Activated T-helper 9 cell treated with anti-CD3 and anti-CD28 coated beads, Interleukin-2, amount 50 U/mL, for 16 hours (primary cell): ENCODE measurements around the gene PDCD6IP.
"Not testable (repeated sequence)": the region's sequence is repeated elsewhere in the genome, so short reads cannot be mapped to it uniquely, and the experiment has no call there.

Source experiments
- DNase-seq: peaks from one replicate; pipeline ENCODE4 v3.0.0-alpha.2; 2020; ENCODE audit warnings: low read depth

Gene PDCD6IP

DNA sequence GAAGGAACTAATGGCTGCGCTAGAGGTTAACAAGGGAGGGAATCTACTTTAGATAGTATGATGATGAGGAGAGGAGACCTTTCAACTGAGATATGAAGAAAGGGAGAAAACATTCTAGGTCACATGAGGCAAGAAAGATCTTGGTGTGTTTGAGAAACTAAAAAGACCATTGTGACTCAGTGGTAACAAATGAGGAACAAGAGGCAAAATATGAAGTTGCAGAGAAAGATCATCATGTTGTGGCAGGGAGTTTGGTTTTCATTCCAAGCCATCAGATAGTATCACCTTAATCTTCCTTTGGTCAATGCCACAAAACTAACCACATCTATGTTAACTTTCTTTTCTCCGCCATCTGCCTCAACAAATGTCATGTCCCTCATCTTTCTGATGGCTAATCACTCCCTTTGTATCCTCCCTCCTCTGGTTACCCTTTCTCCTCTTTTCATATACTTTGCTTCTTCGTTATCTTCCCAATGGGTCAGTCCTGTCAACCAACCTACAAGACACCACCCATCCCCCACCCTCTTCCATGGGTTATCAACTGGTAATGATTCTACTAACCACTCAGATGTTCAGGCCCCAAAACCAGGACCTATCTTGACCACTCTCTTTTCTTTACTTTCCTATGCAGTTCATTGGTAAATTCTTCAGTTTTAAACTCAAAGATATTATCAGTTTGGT, 2.4 kb upstream of the PDCD6IP start:
- no peak for DNase-seq

GRCh38 chr3:33798113-33798417, 365 bp upstream of the PDCD6IP start:
- no peak for DNase-seq

GRCh38 chr3:33799202-33799551, 747 bp downstream of the PDCD6IP start:
- no peak for DNase-seq

DNA sequence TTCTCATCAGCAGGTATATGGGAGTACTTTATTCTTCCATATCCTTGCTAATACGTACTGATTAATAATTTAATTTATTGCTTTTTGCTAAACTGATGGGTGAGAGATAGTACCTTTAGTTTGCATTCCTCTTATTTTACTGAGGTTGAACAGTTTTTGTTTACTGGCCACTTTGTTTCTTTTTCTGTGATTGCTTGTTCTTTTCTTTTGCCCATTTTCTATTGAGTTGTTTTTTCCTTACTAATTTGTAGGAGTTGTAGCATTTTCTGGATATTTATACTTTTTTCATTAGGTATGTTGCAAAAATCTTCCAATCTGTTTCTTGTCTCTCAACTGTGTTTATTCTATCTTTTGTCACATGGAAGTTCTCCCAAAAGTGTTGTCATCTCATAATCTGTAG, 4.8 kb downstream of the PDCD6IP start:
- DNase-seq: no peak

- no peak for DNase-seq
Measured at GRCh38 chr3:33803894-33804526, 5.6 kb downstream of the PDCD6IP start.

DNA sequence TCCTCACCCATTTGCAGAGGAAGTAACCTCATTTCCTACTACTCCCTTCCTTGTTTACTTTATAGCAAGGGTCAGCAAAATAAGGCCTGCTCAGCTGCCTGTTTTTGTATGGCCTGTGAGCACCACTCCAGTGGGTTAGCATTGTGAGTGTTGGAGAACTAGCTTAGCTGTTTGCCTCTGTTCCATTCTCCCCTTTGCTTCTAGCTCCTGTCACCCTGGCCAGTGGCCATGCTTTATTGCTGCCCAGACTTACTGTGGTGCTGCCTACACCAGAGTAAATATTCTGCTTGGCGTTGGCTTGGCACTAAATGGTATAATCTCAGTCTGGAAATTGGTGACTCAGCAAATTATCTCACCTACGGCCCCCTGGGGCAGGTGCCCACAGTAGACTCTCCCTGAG, 8.8 kb downstream of the PDCD6IP start:
- no peak for DNase-seq

DNA sequence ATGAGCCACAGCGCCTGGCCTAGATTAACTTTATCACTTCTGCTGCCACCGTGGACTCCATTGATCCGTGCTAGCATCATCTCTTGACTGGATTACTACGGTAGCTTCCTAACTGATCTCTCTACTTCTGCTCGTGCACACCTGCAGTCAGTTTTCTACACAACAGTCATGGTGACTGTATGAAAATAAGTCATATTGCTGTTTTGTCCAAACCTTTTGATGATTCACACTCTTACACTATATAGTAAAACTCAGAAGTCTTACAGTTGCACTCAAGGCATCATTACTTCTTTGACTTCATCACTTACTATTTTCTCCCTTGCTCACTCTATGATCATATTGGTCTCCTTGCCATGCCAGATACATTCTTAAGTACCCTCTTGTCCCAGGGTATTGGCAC, 10.1 kb downstream of the PDCD6IP start:
- DNase-seq: no peak

GRCh38 chr3:33810545-33810944, 12.1 kb downstream of the PDCD6IP start:
- DNase-seq: no peak

DNA sequence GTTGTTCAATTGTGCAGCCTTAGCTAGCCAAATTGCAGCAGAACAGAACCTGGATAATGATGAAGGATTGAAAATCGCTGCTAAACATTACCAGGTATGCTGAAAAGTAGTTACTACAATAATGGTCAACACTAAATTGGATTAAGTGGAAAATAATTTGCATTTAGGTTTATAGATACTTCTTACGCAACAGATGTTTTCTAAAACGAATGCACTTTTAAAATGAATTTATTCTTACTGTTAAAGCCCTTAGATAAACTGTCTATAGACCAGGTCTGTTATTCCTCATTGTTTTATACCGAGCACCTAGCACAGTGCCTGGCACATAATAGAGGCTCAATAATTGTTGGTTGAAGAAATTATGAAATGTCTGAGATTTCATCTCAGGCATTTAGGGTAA, 23.6 kb downstream of the PDCD6IP start:
- no peak for DNase-seq

- no peak for DNase-seq
Measured at GRCh38 chr3:33823821-33824220, 25.4 kb downstream of the PDCD6IP start.

- no peak for DNase-seq
Measured at GRCh38 chr3:33825111-33825510, 26.7 kb downstream of the PDCD6IP start.

DNA sequence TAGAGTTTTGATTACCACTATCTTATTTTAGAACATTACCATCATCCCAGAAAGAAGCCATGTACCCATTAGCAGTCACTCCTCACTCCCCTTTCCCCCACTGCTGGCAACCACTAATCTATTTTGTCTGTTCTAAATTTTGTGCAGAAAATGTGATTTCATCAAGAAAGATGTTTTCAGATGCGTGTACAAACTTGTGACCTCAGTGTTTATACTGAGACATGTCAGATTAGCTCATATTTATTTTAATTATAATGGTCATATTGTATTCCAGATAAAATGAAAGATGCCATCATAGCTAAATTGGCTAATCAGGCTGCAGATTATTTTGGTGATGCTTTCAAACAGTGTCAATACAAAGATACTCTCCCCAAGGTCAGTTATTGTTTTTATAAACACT, 27.8 kb downstream of the PDCD6IP start:
- no peak for DNase-seq

DNA sequence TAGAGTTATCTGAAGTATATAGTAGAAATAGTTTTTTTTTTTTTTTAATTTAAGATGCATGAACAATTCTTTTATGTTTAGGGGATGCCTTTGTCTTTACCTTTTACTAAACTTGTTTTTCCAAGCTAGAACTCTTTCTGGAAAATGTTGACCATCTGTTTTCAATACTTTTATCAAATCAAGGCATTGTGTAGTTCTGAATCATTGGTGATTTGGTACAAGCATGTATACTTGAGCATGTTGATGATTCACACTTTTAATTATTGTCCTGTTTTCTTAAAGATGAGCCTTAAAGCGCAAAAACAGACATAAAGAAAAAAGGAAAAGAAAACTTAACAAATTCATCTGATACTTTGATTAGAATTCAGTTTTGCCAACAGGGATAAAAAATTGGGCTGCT, 28.3 kb downstream of the PDCD6IP start:
- DNase-seq: no peak

GRCh38 chr3:33829720-33830119, 31.3 kb downstream of the PDCD6IP start:
- no peak for DNase-seq

DNA sequence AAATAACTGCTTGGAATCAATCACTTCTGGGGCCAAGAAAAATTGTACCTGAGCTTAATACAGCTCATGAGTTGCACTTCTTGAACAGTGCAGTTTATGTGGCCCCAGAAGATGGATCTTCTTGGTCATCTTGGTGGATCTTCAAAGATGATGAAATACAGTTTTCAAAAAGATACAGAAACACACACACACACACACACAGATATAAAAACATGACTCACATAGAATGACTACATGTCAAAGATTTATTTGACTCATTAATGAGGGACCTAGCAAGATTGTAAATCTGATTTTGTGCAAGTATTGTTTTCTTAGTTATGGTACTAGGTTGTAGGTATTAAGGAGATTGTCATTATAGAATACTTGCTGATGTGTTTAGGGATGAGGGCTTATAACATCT, 32.6 kb downstream of the PDCD6IP start:
- DNase-seq: no peak

GRCh38 chr3:33833408-33834095, 35.1 kb downstream of the PDCD6IP start:
- DNase-seq: no peak

DNA sequence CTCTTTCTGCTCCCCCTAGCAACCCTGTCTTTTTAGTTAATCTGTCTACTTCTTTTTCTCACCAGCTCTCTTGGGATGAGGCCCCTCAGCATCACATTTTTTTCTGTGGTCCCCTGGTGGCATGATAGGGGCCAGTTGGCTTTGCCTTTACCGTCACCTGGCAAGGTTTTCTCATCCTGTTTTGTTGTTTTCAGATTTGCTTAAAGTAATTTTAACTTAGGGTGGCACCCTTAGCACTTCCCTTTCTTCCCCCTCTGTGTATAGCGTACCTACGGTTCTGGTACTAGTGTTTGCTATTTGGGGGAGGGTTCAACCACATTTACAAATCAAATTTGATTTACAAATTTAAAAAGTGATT, 35.6 kb downstream of the PDCD6IP start:
- DNase-seq: no peak

GRCh38 chr3:33837182-33837581, 38.8 kb downstream of the PDCD6IP start:
- DNase-seq: not testable (repeated sequence)

- DNase-seq: no peak
Measured at GRCh38 chr3:33839283-33839682, 40.9 kb downstream of the PDCD6IP start.

GRCh38 chr3:33840179-33840578, 41.7 kb downstream of the PDCD6IP start:
- DNase-seq: no peak

GRCh38 chr3:33848624-33849347, 50.4 kb downstream of the PDCD6IP start:
- no peak for DNase-seq

DNA sequence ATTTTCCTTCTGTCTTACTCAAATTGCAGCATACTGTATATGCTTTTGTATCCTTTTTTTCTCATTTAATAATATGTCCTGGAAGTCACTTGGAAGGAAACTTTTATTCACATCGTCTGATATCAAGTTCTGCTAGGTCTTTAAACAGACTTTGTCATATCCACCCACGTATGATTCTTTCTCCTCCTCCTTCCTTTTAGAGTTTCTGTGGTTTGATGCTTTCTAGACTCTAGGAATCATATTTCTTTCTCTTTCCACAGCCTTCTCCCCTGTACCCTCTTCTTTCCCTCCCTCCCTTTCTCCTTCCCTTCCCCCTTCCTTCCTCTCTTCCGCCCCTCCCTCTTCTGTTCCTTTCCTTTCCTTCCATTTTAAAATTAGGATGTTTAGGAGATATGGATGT, 52.2 kb downstream of the PDCD6IP start:
- DNase-seq: not testable (repeated sequence)

DNA sequence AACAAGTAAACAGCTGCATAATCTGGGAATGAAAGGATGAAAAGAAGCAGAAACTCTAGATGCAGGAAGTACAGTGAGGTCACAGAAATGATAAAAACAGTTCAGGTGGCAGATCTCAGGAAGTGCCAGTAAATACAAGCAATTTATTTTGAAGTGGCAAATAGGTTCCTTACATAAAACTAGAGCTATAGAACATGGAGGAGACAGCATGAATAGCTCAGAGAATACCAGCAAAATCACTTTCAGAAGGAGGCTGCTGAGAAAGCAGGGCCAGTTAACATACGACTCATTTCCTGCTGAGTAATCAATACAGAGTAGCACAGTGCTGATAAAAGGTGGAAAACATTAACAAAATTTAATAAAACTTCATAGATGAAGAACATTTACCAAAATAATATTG, 57.0 kb downstream of the PDCD6IP start:
- not testable (repeated sequence) for DNase-seq
